ENCODE measurements around the gene TOE1.

- TF ChIP-seq CTCF (IDR thresholded peaks at IDR 0.05; ENCODE audit: insufficient read depth, low read length) (no peak), GABPA (IDR thresholded peaks at IDR 0.05; ENCODE audit: low read depth) (no peak), POLR2AphosphoS5 (IDR thresholded peaks at IDR 0.05; ENCODE audit: low read depth) (no peak), REST (IDR thresholded peaks at IDR 0.05; ENCODE audit: insufficient replicate concordance, low read depth) (no peak), SPI1 (IDR thresholded peaks at IDR 0.05; ENCODE audit: borderline replicate concordance, low read depth) (no peak)
Measured at GRCh38 chr1:45302505-45303150, 37.3 kb upstream of the TOE1 start.
